ENCODE data around the gene SCAMP4. TPM values are rescaled to one million over a fixed set of nuclear protein-coding genes. Genes with fewer than 3 reads are reported as not detected.
A peak's percentile ranks its signal among the peaks of the same experiment; 100 is the strongest.

Gene SCAMP4
- total and polyA plus RNA-seq, 9 of the 15 experiments (the other 6 are each of a cell fraction or from before 2014, with no cell fraction given) = 0.81 to 45.9 (median 12.8) TPM

- TF ChIP-seq DNMT1 (IDR thresholded peaks at IDR 0.05) (no peak), USF1 (CRISPR knock-in tag; IDR thresholded peaks at IDR 0.05) (peak; percentile 100), ZNF445 (CRISPR knock-in tag; IDR thresholded peaks at IDR 0.05; ENCODE audit: low read depth) (no peak), SNIP1 (IDR thresholded peaks at IDR 0.05; ENCODE audit: low read depth) (peak; percentile 58; the same call in 1 of the 2 replicates), FOXM1 (IDR thresholded peaks at IDR 0.05; ENCODE audit: low read depth) (0 out of 2 replicates have a peak, but pooled peaks have one; percentile 13), FOXM1 (CRISPR knock-in tag; IDR thresholded peaks at IDR 0.05; ENCODE audit: low read depth) (peak; percentile 61; the same call in 1 of the 2 replicates), PBX2 (CRISPR knock-in tag; IDR thresholded peaks at IDR 0.05; ENCODE audit: low read depth) (no peak), PBX2 (tag; conservative IDR thresholded peaks at IDR 0.05; ENCODE audit: low read depth) (no peak), ARID4B (CRISPR knock-in tag; IDR thresholded peaks at IDR 0.05) (peak; percentile 95), ATF4 (CRISPR knock-in tag; IDR thresholded peaks at IDR 0.05) (no peak), ZNF449 (CRISPR knock-in tag; IDR thresholded peaks at IDR 0.05) (no peak), ZNF124 (CRISPR knock-in tag; IDR thresholded peaks at IDR 0.05) (0 out of 2 replicates have a peak, but pooled peaks have one; percentile 46), ILK (tag; IDR thresholded peaks at IDR 0.05; ENCODE audit: borderline replicate concordance, low read depth) (no peak), NR1H2 (CRISPR knock-in tag; IDR thresholded peaks at IDR 0.05) (no peak), HNRNPUL1 (IDR thresholded peaks at IDR 0.05; ENCODE audit: low read length) (no peak)
Measured at GRCh38 chr19:1875646-1876495, 29.3 kb upstream of the SCAMP4 start (continued).

Measured in K562 (cell line).